Fibroblast of lung (primary cell): ENCODE results near the gene FBN1. TPM values are rescaled to one million over a fixed set of nuclear protein-coding genes. Genes with fewer than 3 reads are reported as not detected.

Experiments
- DNase-seq, 2 donors: peaks; one replicate each; pipeline versions ENCODE4 v3.0.0 to v3.0.0-alpha.2; 2010; ENCODE audit warnings: low read depth in 2 of 2
- H2AFZ ChIP-seq: 2 replicates; pipeline ENCODE4 v1.5.1; 2012; ENCODE audit warnings: low read length, control low read depth, inconsistent platforms
- H3K27ac ChIP-seq: 2 replicates; pipeline ENCODE4 v1.5.1; 2011; ENCODE audit warnings: low read length, control low read depth; ENCODE audit not compliant: insufficient read depth
- H3K27me3 ChIP-seq: 2 replicates; pipeline ENCODE4 v1.5.1; 2011; ENCODE audit warnings: mild to moderate bottlenecking, low read length; ENCODE audit not compliant: control insufficient read depth, insufficient read depth
- H3K36me3 ChIP-seq: 2 replicates; pipeline ENCODE4 v1.5.1; 2011; ENCODE audit warnings: low read length; ENCODE audit not compliant: control insufficient read depth, insufficient read depth
- H3K4me1 ChIP-seq: 2 replicates; pipeline ENCODE4 v1.5.1; 2011; ENCODE audit warnings: low read length; ENCODE audit not compliant: control insufficient read depth, insufficient read depth; ENCODE audit errors: extremely low read depth
- H3K4me2 ChIP-seq: 2 replicates; pipeline ENCODE4 v1.5.1; 2011; ENCODE audit warnings: low read length, control low read depth; ENCODE audit not compliant: insufficient read depth; ENCODE audit errors: extremely low read depth
- H3K4me3 ChIP-seq, 4 experiments: fragments of 200-600 bp in 1 of 4; sonication (generic) in 1 of 4; replicated peaks in 1 of 4; 2 replicates each; pipeline ENCODE4 v1.5.1; 2011 to 2016; ENCODE audit warnings: low read length in 4 of 4, low read depth in 3 of 4, mild to moderate bottlenecking in 3 of 4, control low read depth in 2 of 4, inconsistent platforms in 1 of 4, mixed read lengths in 1 of 4; ENCODE audit not compliant: insufficient read depth in 1 of 4; ENCODE audit errors: control extremely low read depth in 1 of 4
- H3K79me2 ChIP-seq: 2 replicates; pipeline ENCODE4 v1.5.1; 2012; ENCODE audit warnings: mild to moderate bottlenecking, low read length, inconsistent platforms; ENCODE audit not compliant: control insufficient read depth, insufficient read depth
- H3K9ac ChIP-seq: 2 replicates; pipeline ENCODE4 v1.5.1; 2011; ENCODE audit warnings: mild to moderate bottlenecking, low read length, control low read depth; ENCODE audit not compliant: insufficient read depth
- H3K9me3 ChIP-seq: 2 replicates; pipeline ENCODE4 v1.5.1; 2012; ENCODE audit warnings: low read depth, low read length; ENCODE audit not compliant: control insufficient read depth, insufficient read depth
- H4K20me1 ChIP-seq: 2 replicates; pipeline ENCODE4 v1.5.1; 2011; ENCODE audit warnings: low read length; ENCODE audit not compliant: control insufficient read depth, insufficient read depth; ENCODE audit errors: extremely low read depth
- EZH2 ChIP-seq: IDR thresholded peaks from 2 replicates; pipeline ENCODE4 v1.5.1; 2012; ENCODE audit warnings: low read length, control low read depth, mild to moderate bottlenecking; ENCODE audit errors: missing control alignments
- polyA plus RNA-seq, 2 donors: library from polyadenylated mRNA; depleted of rRNA in 1 of 2; stranded (reverse) in 1 of 2; unstranded in 1 of 2; fragments of >200 nt; gene quantifications; 2 replicates each; pipeline ENCODE4 v1.2.1, GENCODE V29; 2011 to 2012; ENCODE audit warnings: missing spikeins in 1 of 2
- total RNA-seq: library from RNA; depleted of rRNA; stranded (reverse); fragments of >200 nt; gene quantifications from 2 replicates; pipeline ENCODE4 v1.2.1, GENCODE V29; 2014
- TF ChIP-seq, protein P1 (sequence below), 2 donors: IDR thresholded peaks in 1 of 2; conservative IDR thresholded peaks in 1 of 2; 1 replicate in 1 of 2; 2 replicates in 1 of 2; pipeline ENCODE4 v1.5.1; 2011 to 2012; ENCODE audit warnings: low read length in 2 of 2, control low read depth in 1 of 2, inconsistent platforms in 1 of 2, low read depth in 1 of 2, mild to moderate bottlenecking in 1 of 2

FBN1 gene
- total and polyA plus RNA-seq, 2 donors (not counting 1 experiment from before 2014, with no cell fraction given), result 368 to 446 TPM

DNA sequence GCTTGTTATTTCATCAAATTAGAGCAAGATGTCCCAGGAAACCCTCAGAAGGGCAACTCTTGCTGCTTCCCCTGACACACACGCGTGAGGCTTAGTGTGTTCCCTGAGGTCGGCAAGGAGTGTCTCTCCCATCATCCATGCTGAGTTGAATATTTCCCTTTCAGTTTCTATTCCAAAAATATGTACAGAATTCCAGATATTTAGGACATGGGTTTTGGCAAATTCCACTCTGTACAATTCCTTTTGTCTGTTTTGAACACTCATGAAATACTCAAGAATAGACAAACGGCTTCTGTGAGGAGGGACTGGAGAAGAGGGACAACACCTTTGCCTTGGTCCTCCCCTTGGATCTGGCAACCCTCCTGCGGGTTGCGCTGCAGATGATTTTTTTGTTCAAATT, 176.2 kb downstream of the FBN1 start:
- H3K4me2 ChIP-seq, result no peak overlapping the region
- H3K9me3 ChIP-seq, result no peaks in the 10 kb centered on the region
- H3K79me2 ChIP-seq, result no peaks in the 10 kb centered on the region
- DNase-seq, result peak in 1 of 2 donors; percentile 50
- no peak overlapping the region for H2AFZ ChIP-seq
- no peak overlapping the region for H3K9ac ChIP-seq
- H3K27ac ChIP-seq, result no peak overlapping the region
- no peak overlapping the region for H3K4me3 ChIP-seq
- H3K36me3 ChIP-seq, result peaks cover 43% of the 10 kb centered on the region
- H4K20me1 ChIP-seq, result no peaks in the 10 kb centered on the region
- H3K27me3 ChIP-seq, result no peaks in the 10 kb centered on the region
- TF ChIP-seq EZH2, result no peak
- TF ChIP-seq, protein P1, sequence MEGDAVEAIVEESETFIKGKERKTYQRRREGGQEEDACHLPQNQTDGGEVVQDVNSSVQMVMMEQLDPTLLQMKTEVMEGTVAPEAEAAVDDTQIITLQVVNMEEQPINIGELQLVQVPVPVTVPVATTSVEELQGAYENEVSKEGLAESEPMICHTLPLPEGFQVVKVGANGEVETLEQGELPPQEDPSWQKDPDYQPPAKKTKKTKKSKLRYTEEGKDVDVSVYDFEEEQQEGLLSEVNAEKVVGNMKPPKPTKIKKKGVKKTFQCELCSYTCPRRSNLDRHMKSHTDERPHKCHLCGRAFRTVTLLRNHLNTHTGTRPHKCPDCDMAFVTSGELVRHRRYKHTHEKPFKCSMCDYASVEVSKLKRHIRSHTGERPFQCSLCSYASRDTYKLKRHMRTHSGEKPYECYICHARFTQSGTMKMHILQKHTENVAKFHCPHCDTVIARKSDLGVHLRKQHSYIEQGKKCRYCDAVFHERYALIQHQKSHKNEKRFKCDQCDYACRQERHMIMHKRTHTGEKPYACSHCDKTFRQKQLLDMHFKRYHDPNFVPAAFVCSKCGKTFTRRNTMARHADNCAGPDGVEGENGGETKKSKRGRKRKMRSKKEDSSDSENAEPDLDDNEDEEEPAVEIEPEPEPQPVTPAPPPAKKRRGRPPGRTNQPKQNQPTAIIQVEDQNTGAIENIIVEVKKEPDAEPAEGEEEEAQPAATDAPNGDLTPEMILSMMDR (conservative IDR thresholded peaks at IDR 0.05 in 1 of 2, IDR thresholded peaks at IDR 0.05 in 1 of 2; ENCODE audit: low read depth in 1 of 2, low read length in 2 of 2), result no peak
- H3K4me1 ChIP-seq, result peaks cover 2% of the 10 kb centered on the region

GRCh38 chr15:48467801-48468200, 177.7 kb downstream of the FBN1 start:
- Histone ChIP-seq H3K4me2 (no peak overlapping the region), H2AFZ (no peak overlapping the region), H3K27ac (no peak overlapping the region), H3K9ac (no peak overlapping the region), H3K27me3 (no peaks in the 10 kb centered on the region), H3K9me3 (no peaks in the 10 kb centered on the region), H4K20me1 (no peaks in the 10 kb centered on the region), H3K36me3 (peaks cover 47% of the 10 kb centered on the region), H3K79me2 (no peaks in the 10 kb centered on the region), H3K4me1 (peaks cover 1% of the 10 kb centered on the region), H3K4me3 (no peak overlapping the region)
- TF ChIP-seq EZH2, result no peak
- TF ChIP-seq, protein P1 (conservative IDR thresholded peaks at IDR 0.05 in 1 of 2, IDR thresholded peaks at IDR 0.05 in 1 of 2; ENCODE audit: low read depth in 1 of 2, low read length in 2 of 2), result no peak
- no peak for DNase-seq

- Histone ChIP-seq H3K27ac (no peak overlapping the region), H3K4me3 (no peak overlapping the region), H3K9me3 (no peaks in the 10 kb centered on the region), H3K79me2 (no peaks in the 10 kb centered on the region), H3K4me1 (no peaks in the 10 kb centered on the region), H3K9ac (no peak overlapping the region), H3K27me3 (no peaks in the 10 kb centered on the region), H3K4me2 (no peak overlapping the region), H4K20me1 (no peaks in the 10 kb centered on the region), H3K36me3 (peaks cover 46% of the 10 kb centered on the region), H2AFZ (no peak overlapping the region)
- TF ChIP-seq EZH2, result no peak
- TF ChIP-seq, protein P1 (conservative IDR thresholded peaks at IDR 0.05 in 1 of 2, IDR thresholded peaks at IDR 0.05 in 1 of 2; ENCODE audit: low read depth in 1 of 2, low read length in 2 of 2), result no peak
- no peak for DNase-seq
These were observed 178.7 kb downstream of the FBN1 start for GRCh38 chr15:48466820-48467219.
